KBM-7 (cell line): ENCODE measurements around the gene SKAP1.
"Not testable (repeated sequence)": the region's sequence is repeated elsewhere in the genome, so short reads cannot be mapped to it uniquely, and the experiment has no call there.

Experiments used
- DNase-seq: peaks from one replicate; pipeline ENCODE4 v3.0.0-alpha.2; 2015
- in situ Hi-C: fragments of 300-500 bp; cut with MboI; formaldehyde crosslinking; loops from 2 replicates; pipeline ENCODE4 v1.14.3; 2020; ENCODE audit warnings: low sequenced_read_pairs, low pct_unique_long_range_greater_than_20kb, mixed read lengths

Gene SKAP1

DNA sequence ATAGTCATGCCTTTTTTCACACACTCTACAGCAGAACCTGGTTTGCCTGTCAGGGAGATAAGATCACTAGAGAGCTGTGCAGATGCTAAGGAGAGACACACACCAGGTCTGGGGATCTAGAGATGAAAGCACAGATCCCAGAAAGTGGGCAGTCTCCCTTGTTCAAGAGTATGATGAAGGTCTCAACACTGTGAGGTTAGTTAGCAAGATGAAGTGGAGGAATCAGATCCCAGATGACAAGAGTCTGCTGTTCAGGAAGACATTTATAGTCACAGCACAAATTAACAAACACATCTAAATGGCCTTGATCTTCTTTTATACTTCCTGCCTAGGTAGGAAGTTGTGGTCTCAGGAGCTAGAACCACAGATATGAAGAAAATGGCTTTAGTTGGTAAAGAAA, 23.4 kb upstream of the SKAP1 start:
- in situ Hi-C loops: no loop called here
- peak; percentile 46 for DNase-seq

- in situ Hi-C loops: no loop called here
Measured at GRCh38 chr17:48451489-48451888, 21.5 kb upstream of the SKAP1 start.

DNA sequence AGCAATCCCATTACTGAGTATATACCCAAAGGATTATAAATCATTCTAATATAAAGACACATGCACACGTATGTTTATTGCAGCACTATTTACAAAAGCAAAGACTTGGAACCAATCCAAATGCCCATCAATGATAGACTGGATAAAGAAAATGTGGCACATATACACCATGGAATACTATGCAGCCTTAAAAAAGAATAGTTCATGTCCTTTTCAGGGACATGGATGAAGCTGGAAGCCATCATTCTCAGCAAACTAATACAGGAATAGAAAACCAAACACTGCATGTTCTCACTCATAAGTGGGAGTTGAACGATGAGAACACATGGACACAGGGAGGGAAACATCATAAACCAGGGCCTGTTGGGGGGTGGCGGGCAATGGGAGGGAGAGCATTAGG, 19.3 kb upstream of the SKAP1 start:
- DNase-seq, in situ Hi-C loops: not testable (repeated sequence)

More at GRCh38 chr17:48451489-48451888, 21.5 kb upstream of the SKAP1 start:
- DNase-seq: no peak

GRCh38 chr17:48445248-48445620, 15.2 kb upstream of the SKAP1 start:
- in situ Hi-C loops: no loop called here
- no peak for DNase-seq

- in situ Hi-C loops: no loop called here
- peak; percentile 28 for DNase-seq
Measured at GRCh38 chr17:48444516-48445247, 14.7 kb upstream of the SKAP1 start.

GRCh38 chr17:48443712-48444111, 13.7 kb upstream of the SKAP1 start:
- no peak for DNase-seq
- in situ Hi-C loops: no loop called here

DNA sequence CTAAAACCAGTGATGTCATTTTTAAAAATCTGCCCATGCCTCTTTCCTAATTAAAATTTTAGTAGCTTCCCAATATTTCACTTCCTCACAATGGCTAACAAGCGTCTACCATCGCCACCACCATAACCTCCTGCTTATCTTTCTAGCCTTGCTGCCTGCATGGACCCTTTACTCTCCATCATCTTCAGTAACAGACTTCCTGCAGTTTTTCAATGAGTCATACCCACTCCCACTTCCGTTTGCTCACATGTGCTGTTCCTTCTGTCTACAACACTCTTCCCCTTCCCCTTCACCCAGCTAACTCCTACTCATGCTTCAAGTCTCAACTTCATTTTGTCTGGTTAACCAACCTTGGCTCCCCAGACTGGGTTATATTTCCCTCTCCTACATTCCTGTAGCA, 12.8 kb upstream of the SKAP1 start:
- in situ Hi-C loops: no loop called here
- DNase-seq: peak; percentile 92

DNA sequence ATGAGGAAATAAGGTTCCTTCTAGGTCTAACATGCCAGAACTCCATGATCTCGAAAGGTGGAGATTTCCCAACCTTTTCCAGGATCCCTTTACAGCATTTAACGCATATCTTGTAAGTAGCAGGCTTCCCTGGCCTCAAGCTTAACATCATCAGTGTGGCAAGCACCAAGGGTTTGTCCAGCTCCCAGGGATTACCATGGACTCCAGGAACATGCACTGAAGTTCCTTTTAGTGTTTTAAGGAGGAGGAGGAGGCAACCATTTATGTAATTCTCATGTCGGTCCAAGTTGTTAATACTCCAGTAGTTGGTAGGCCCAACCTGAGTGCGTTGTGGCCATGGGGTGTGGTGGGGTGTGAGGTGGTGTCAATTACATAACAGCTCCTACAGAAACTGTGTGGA, 11.8 kb upstream of the SKAP1 start:
- DNase-seq: no peak
- in situ Hi-C loops: no loop called here

GRCh38 chr17:48441231-48441711, 11.3 kb upstream of the SKAP1 start:
- peak; percentile 87 for DNase-seq
- in situ Hi-C loops: no loop called here

- DNase-seq: peak; percentile 29
Measured at GRCh38 chr17:48440669-48441068, 10.7 kb upstream of the SKAP1 start.

DNA sequence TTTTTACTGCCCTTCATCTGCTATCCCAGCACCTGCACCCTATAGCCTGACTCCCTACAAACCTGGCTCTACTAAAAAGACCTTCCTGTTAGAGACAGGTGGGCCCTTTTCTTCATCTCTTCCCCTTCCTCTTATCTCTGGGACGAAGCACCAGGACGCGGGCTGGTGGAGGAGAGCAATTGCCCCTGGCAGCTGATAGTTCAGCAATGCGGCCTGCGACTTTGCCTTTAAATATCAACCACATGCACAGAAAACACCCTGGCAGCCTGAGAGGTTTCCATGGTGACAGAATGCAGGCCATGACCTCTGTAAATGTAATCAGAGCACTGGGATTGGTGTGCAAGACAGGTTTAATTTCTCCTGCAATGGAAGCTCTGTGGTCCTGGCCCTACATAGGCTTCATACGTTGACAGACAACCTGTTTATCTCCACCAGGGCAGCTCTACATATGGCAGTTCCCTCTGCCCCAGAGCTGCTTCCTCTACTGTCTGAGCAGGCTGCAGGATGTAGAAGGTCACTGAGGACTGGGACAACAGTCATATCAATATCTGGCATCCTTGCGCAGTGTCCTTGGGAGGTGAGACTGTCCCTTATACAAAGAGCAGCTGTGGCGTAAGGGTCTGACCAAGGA, 10.0 kb upstream of the SKAP1 start:
- in situ Hi-C loops: no loop called here
- peak; percentile 36 for DNase-seq

More at GRCh38 chr17:48440669-48441068, 10.7 kb upstream of the SKAP1 start:
- in situ Hi-C loops: no loop called here

- in situ Hi-C loops: no loop called here
- no peak for DNase-seq
Measured at GRCh38 chr17:48439110-48439850, 9.3 kb upstream of the SKAP1 start.

DNA sequence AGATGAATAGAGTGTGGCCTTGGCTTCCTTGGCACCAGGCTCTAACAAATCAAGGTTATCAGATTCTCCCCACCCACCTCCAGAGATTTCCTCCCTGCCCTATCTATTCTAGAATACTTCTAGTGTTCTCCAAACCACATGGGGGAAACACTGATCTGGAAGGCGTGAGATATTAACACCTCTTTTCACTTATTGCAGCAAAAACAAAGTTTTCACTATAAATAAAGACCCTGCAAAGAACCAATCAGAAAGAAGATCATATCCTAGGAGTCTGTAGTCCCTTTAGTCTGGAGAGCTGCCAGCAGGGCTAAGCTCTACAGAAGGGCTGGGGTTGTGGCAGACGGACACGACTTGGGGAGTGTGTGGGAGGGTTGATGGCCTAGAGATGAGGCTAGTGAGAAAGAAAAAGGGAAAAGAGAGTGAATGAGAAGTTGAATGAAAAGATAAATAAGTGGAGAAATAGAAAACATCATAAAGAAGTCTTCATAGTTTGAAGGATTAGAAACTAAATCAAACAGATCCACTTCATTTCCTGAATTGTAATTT, 8.6 kb upstream of the SKAP1 start:
- in situ Hi-C loops: no loop called here
- no peak for DNase-seq

DNA sequence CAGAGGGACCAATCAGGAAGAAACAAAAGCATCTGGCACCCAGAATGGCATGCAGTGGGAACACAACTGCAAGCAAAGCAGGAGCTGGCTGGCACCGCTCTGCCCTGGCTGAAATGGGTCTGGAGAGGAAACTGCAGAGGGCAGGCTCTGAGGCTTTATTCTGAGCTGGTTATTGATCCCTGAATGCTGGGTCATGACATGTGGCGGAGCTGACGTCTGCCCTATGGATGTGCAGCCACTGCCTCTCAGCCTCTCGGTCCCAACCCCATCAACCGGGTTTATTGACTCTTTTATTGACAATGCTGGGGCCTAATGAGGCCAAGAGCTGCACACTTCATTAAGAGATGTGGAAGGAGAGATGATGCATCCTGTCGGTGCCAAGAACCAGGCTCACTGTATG, 3.9 kb upstream of the SKAP1 start:
- DNase-seq: no peak
- in situ Hi-C loops: no loop called here

DNA sequence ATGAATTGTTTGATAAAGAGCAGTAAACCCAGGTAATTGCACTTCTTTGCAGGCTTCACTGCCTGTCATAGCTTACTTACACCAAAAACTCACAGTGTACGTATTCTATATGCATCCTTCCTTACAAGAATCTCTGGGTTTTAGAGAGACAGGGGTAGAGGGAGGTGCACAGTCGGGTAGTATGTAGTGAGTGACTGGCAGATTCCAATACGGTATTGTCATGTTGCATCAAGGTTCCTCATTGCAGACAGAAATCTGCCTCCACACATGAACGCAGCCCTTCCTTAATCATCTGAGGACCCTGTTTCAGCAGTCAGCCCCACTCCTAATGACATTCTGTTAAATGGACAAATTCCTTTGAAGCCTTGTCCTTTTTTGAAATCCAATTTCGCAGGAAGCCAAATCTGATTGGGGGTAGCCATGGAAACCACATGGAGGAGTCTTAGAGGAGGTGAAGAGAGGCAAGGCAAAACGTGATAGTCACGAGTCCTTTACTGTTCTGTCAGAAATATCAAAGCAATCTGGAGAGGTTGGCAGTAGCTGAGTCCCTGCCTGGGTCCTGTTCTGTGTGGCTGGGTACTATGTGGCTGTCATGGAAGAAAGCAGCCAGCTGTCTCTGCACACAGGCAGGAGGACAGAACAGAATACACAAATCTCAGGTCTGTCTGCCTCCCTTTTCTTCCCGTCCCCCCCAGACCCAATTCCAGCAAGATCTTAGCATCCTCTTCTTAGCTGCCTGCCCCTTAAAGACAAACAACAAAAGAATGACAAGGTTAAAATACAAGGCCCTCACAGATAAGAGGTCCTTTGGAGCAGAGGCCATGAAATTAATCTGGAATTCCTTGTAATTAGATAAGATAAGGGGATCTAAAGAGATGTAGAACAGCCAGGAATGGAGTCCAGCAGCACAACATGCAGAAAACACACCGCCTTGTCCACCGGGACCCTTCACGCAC, 3.1 kb upstream of the SKAP1 start:
- in situ Hi-C loops: no loop called here
- DNase-seq: no peak

GRCh38 chr17:48429156-48429555, 858 bp downstream of the SKAP1 start:
- DNase-seq: no peak
- in situ Hi-C loops: no loop called here

GRCh38 chr17:48427598-48427997, 2.4 kb downstream of the SKAP1 start:
- DNase-seq: no peak
- in situ Hi-C loops: no loop called here

DNA sequence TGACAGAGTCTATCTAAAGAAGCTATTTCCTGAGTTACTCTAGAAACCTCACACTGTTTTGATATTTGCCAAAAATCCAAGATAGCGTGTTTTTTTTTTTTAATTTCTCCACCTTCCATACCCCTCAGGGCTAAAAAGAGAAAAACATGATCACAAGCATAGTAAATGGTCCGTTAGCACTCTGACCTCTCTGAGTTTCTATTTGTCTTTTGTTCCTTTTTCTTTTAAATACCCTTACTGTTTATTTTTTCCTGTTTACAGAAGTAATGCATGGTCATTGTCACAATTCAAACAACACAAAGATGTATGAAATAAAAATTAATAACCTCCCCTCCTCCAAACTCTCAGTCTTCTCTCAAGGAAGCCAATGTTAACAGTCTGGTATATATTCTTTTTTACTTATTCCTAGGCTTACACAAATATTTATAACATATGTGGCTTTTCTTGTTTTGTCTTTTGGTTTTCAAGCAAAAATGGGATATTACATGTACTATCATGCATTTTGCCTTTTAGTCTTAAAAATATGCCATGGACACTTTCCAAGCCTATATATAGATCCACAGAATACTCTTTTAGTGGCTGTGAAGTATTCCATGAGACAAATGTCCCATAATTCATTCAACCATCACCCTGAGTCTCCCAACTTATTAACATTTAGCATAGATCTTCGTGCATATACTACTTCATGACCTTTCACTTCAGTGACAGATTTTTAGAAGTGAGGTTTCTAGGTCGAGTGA, 3.1 kb downstream of the SKAP1 start:
- DNase-seq: no peak
- in situ Hi-C loops: no loop called here
